Fibroblast of villous mesenchyme (primary cell): ENCODE measurements around the gene E2F3. TPM values are rescaled to one million over a fixed set of nuclear protein-coding genes. Genes with fewer than 3 reads are reported as not detected.
A peak's percentile ranks its signal among the peaks of the same experiment; 100 is the strongest.

ENCODE experiments used
- DNase-seq: peaks from one replicate; pipeline ENCODE4 v3.0.0-alpha.2; 2010; ENCODE audit warnings: low read depth
- H3K4me3 ChIP-seq: 2 replicates; pipeline ENCODE4 v1.5.1; 2011; ENCODE audit warnings: low read depth, mild to moderate bottlenecking, low read length
- total RNA-seq: library from RNA; depleted of rRNA; stranded (reverse); fragments of >200 nt; gene quantifications from 2 replicates; pipeline ENCODE4 v1.2.3, GENCODE V29; 2012
- TF ChIP-seq, protein P1 (sequence below): IDR thresholded peaks from 2 replicates; pipeline ENCODE4 v1.5.1; 2012; ENCODE audit warnings: low read depth, mild to moderate bottlenecking, low read length; ENCODE audit not compliant: insufficient read depth

E2F3 gene
- total RNA-seq, 1 donor = 13.0 TPM

DNA sequence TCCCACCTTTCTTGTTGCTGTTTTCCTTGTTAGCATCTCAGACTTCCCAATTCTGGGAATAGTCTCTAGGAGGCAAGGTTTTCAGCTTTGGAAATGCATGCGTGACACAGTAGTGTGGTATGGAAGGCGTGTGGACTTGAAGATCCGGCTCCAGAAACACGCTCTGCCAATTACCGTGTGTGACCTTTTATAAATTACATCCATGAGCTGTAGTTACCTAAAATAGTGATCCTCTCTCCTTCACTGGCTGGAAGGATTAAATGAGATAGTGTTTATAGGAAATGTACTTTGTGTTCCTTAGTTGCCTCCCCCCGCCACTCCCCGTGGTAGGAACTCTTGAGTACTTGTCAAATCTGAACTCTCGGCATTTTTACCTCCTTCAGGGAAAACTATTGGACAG lies 13.0 kb downstream of the E2F3 start:
- TF ChIP-seq, protein P1, sequence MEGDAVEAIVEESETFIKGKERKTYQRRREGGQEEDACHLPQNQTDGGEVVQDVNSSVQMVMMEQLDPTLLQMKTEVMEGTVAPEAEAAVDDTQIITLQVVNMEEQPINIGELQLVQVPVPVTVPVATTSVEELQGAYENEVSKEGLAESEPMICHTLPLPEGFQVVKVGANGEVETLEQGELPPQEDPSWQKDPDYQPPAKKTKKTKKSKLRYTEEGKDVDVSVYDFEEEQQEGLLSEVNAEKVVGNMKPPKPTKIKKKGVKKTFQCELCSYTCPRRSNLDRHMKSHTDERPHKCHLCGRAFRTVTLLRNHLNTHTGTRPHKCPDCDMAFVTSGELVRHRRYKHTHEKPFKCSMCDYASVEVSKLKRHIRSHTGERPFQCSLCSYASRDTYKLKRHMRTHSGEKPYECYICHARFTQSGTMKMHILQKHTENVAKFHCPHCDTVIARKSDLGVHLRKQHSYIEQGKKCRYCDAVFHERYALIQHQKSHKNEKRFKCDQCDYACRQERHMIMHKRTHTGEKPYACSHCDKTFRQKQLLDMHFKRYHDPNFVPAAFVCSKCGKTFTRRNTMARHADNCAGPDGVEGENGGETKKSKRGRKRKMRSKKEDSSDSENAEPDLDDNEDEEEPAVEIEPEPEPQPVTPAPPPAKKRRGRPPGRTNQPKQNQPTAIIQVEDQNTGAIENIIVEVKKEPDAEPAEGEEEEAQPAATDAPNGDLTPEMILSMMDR = no peak
- no peak overlapping the region for H3K4me3 ChIP-seq
- DNase-seq = no peak

DNA sequence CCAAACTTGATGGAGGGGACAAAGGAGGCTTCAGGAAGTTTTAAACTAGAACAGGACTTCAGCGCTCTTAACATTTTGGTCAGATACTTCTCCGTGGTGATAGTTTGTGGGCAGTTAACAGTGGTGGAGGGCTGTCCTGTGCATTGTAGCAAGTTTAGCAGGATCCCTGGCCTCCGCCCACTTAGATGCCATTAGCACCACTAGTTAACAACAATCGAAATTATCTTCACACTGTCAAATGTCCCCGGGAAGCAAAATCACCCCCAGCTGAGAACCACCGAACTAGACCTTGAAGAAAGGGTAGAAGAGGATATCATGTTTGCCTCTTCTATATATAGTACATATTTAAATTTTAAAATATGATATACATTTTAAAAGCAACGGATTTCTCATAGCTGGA lies 13.6 kb downstream of the E2F3 start:
- H3K4me3 ChIP-seq = no peak overlapping the region
- DNase-seq = no peak
- TF ChIP-seq, protein P1 = no peak

DNA sequence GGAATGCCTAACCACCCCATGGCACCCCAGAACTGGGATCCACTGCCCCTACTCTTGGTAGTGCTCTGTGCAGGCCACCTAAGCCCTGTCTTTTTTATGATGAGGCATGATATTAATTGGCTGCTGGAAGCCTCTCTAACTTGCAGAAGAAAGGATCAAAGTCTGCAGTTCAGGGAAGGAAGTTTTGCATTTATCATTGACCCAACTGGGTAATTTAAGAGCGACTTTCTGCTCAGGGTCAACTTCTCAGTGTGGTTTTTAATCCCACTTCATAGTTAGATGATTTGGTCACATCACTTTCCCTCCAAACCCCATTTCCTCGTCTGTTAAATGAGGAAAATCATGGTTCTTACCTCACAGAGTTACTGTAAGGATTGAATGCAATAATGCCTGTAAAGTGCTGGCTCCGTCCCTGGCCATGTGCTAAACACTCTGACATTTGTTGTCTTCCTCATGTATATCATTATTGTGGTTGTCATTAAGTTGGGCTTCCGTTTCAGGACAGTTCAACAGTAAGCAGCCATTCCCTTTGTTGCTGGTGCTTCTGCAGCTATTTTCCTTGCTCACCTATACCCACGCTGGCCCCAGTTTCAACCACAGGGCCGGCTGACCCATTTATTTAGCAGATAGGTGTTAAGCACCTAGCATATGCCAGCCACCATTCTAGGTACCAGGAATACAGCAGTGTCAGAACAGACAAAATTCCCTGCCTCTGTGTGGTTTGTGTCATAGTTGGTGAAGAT lies 14.2 kb downstream of the E2F3 start:
- no peak for DNase-seq
- TF ChIP-seq, protein P1 = no peak

DNA sequence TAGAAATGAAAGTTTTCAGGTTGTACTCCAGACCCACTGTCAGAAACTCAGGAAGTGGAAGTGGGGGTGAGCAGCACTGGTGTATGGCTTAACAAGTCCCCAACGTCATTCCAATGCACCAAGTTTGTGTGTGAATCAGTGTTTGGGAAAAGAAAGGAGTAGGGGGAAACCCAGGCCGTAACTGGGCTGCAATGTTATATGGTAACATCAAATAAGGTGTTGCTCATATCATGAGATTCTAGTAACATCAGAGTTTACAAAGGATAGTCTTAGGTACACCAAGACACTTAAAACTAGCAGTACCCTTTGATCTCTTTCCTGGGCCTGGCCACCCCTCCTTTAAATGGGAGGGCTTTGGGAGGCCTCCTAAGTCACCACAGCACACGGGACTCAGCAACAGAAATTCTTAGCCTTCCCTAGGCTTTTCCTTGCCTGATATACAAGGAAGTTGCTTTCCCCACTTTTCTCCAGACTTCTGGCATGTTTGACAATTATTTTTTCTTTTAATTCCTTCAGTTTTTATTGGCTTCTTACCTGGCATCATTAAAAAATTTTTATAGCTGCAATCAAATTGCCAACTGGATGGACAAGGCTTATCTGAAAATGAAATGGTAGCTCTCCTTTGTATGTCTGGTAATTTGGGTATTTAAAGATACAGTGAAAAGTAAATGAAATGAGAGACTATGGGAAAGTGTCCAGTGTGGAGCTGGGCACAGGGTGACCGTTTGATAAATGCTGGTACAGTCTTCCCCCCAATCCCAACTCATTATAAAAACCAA lies 15.1 kb downstream of the E2F3 start:
- DNase-seq = peak; percentile 28
- H3K4me3 ChIP-seq = no peak overlapping the region
- TF ChIP-seq, protein P1 = no peak

More for the DNA sequence above, 14.2 kb downstream of the E2F3 start:
- H3K4me3 ChIP-seq = no peak overlapping the region

DNA sequence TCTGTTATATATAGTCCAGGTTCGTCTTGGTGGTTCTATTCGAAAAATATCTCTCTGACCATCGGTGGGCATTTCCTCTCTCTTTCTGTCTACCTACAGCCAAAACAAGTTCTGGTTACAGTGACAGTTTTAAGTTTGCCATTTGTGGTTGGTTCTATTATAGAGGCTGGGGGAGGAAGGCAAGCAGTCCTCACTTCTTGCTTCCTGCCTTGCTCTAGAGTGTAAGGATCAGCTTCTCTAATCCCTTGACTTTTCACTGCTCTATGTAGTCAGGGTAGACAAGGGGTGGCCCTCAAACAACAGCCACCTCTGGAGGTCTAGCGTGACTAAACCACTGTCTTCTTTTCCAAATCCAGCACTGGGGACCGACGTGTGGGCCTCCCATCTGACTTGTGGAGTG lies 16.1 kb downstream of the E2F3 start:
- TF ChIP-seq, protein P1 = no peak
- no peak for DNase-seq
- no peak overlapping the region for H3K4me3 ChIP-seq

DNA sequence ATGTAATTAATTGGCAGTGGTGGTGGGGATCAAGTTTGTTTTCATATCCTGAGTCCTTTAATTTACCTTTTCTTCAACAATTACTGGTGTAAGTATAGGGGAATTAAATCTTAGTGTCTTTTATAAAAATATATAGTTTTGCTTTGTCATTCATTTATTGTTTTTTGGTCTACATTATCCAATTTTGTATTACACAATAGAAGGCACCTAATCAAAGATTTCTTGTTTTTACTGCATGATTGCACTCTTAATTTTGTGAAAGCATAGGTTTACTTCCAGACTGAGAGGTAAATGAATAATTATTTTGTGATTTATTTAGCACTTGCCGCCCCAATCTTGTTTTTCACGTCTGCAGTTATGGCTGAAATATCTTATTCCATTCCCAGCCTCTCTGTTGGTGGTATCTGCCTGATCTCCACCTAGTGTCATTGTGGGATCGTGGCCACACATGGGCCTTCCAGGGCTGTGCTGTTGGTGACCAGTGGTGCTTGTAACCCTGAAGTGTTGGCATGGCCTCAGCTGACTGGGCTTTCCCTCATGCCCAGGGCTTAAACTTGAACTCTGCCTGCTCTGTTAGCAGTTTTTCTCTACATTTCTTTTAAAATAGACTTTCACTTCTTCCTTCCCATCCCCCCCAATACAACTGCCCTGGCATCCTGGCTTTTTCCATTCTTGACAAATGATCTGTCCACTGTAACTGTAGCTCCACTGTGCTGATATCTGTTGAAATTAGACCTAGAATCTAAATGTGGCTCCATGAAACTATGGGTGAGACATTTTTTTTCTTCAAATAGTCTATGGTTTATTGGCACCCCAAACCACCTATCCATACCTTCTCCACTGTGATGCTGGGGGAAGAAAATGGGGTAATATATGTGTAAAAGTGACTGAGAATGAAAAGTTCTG lies 24.8 kb downstream of the E2F3 start:
- no peak overlapping the region for H3K4me3 ChIP-seq
- TF ChIP-seq, protein P1 = no peak
- no peak for DNase-seq
